Right lobe of liver (tissue), 4 donors: ENCODE results near the gene RNU1-4.

Experiments
- POLR2A ChIP-seq: fragments of 450-650 bp; IDR thresholded peaks from one replicate; pipeline ENCODE4 v1.6.1; 2017; ENCODE audit warnings: antibody characterized with exemption, mild to moderate bottlenecking
- TF ChIP-seq, protein P1 (sequence below), 4 donors: fragments of 200-600 bp in 3 of 4; fragments of 450-650 bp in 1 of 4; IDR thresholded peaks; one replicate each; pipeline versions ENCODE4 v1.5.1 to v1.8.0; 2016 to 2022; ENCODE audit warnings: antibody characterized with exemption in 4 of 4, mild to moderate bottlenecking in 2 of 4
- donor health status: DM: no; HTN: no; CAD: no.
- donor health status: DM: no; HTN: no; CAD: no.
- donor health status: DM: no; HTN: yes; CAD: no.

DNA sequence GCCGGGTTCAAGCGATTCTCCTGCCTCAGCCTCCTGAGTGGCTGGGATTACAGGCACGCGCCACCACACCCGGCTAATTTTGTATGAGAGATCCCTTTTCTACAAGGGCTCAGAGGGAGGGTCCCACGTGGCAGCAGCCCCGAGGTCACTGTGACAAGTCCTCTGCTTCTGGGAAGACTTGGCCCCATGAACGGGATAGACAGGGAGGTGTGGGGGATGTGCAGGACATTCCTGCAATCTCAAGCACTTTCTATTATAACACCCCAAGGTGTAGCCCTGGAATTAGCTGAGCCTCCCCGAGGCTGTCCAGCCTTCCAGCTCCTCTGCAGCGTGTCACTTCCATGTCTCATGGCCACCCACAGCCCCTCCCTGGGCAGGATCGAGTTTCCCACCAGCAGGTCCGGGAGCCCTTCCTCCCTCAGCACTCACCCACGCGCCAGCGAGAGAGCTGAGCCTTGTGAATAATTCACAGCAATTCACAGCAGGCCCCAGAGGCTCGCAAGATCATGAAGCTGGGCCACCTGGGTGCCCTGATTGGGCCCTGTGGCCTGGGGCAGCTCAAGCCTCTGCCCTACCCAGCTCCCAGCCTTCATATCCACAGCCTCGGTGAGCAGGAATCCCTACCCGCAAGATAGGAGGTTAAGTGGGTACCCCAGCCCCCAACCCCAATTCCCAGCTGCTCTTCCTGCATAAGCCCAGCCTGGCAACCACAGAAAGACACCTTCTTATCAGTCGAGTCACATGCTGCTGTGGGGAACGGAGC, 22.8 kb upstream of the RNU1-4 start:
- TF ChIP-seq, protein P1, sequence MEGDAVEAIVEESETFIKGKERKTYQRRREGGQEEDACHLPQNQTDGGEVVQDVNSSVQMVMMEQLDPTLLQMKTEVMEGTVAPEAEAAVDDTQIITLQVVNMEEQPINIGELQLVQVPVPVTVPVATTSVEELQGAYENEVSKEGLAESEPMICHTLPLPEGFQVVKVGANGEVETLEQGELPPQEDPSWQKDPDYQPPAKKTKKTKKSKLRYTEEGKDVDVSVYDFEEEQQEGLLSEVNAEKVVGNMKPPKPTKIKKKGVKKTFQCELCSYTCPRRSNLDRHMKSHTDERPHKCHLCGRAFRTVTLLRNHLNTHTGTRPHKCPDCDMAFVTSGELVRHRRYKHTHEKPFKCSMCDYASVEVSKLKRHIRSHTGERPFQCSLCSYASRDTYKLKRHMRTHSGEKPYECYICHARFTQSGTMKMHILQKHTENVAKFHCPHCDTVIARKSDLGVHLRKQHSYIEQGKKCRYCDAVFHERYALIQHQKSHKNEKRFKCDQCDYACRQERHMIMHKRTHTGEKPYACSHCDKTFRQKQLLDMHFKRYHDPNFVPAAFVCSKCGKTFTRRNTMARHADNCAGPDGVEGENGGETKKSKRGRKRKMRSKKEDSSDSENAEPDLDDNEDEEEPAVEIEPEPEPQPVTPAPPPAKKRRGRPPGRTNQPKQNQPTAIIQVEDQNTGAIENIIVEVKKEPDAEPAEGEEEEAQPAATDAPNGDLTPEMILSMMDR (IDR thresholded peaks at IDR 0.05), result no peak
- TF ChIP-seq POLR2A, result no peak
